NCI-H187 (cell line): ENCODE results near the gene CAPZB.

Experiments used
- DNase-seq, 2 experiments: peaks; one replicate each; lab custom pipeline; 2025; lab: John Stamatoyannopoulos, UW

The CAPZB gene

DNA sequence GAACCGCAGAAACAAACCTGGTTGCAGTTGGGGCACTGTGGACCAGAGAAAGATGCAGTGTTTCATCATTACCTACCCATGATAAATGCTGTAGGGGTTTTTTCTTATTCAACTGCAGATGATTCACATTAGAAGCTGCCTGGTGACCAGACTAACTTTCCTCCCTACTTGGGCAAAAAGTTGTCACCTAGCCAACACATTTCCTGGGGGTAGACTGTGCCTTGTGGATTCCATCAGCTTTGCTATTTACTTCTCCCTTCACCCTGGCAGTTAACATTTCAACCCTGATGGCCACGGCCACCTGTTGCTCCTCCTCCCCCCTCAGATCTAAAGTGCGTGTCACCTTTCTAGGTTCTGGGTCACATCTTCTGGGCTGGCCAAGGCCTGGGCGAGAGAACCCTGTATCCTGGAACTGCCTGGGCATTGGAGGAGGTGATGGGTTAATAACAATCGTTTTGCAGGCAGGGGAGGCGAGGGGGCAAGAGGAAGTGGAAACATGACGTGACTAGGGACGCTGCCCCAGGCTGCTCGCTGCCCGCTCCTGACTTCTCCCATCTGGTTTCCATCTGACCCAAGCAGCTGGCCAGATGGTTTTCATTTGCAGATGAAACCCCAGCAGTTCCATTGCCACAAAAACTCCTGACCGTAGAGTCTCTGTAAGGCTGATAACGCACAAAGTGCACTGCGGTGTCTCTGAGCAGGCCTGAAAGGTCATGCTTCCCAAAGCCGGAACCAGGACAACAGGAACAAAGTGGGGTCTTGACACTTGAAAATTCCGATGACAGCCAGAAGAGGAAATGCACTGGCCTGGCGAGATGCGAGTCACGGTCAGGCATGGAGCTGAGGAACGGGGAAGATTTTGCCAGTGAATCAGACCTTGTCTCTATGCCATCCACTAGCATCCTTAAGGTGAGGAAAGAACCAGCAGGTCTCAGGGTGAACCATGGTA is 36.6 kb downstream of the CAPZB start:
- DNase-seq, result no peak

DNA sequence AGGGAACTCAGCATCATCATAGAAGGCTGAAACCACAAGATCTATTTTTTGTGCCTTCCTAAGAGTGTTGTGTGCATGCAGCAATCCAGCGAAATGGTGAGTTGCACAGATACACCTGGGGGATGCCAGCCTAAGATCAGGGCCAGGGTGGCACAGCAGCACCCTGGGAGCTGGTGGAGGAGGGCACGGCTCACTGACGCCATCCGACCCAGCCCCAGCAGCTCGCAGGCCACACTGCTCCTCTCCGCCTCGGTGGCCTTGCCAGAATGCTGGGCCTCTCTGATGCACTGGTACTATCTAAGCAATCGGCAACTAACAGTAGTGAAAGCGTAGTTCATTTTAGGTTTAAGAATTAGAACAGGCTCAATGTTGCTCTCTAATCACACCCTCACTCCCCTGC is 37.8 kb downstream of the CAPZB start:
- DNase-seq, result no peak

DNA sequence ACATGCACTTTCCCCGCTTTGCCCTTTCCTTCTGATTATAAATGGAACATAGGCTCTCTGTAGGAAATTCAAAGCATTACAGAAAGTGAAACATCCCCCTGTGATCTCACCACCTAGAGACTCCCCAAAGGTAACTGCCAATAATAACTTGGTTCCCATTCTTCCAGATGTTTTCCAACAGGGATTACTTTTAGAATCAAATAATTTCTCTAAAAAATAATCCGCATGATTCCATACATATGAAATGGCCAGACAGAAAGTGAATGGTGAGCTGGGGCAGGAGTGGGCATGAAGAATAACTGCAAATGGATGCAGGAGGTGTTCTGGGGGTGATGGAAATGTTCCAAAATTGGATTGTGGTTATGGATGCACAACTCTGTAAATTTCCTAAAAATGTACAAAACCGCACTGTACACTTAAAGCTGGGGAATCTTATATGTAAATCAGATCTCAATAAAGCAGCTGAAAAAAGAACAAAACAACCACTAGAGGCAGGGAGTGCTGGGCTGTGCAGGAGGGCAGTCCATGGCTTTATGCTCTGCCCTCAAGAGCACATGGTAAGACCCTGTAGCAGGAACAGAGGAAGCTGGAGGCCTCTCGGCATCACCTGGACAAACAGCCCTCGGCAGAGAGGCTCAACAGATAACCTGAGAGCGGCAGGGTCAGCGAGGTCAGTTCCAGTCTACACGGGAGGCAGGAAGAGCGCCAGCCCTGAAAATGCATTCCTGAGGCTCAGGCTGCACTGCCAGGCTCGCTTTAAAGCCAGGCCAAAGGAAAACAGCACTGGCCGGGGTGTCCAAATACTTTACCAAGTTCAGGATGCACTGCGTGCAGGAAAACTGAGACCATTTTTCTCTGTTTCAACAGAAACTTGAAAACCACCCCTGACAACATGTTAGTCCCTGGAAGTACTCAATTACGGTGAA is 39.7 kb downstream of the CAPZB start:
- DNase-seq, result no peak

DNA sequence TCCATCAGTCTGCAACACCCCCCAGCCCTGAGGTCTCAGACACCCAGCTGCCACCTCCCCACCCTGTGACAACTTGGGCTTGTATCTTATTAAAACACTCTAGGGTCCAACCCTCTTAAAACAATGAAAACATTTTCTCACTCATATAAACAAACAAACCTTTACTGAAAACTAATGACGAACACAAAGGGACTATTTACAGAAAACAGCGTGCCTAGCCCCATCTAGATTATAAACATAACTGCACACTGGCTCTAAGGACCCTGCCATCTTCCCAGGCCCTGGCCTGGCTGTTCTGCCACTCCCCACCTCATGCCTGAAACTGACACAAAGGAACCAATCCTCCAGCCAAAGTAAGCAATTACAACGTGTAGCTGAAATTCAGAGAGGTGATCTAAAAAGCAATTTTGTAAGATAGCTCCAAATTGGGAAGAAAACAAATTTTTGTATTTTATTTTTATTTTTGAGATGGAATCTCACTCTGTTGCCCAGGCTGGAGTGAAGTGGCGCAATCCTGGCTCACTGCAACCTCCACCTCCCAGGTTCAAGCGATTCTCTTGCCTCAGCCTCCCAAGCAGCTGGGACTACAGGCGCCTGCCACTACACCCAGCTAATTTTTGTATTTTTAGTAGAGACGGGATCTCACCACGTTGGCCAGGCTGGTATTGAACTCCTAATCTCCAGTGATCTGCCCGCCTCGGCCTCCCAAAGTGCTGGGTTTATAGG is 40.9 kb downstream of the CAPZB start:
- DNase-seq, result no peak

DNA sequence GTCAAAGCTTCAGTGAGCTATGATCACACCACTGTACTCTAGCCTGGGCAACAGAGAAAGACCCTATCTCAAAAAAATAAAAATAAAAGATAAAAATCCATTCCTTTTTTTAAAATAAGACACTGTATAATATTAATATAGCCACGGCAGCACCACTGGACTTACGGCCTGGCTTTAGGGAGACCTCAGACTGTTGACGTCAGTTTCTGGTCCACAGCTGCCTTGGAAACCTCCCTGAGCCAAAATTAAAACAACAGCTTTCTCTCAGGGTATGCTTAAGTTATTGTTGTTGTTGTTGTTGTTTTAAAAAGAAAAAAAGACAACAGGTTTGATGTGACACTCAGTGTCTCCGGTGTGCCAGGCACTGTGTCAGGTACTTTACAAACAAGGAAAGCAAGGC is 42.0 kb downstream of the CAPZB start:
- DNase-seq, result no peak

DNA sequence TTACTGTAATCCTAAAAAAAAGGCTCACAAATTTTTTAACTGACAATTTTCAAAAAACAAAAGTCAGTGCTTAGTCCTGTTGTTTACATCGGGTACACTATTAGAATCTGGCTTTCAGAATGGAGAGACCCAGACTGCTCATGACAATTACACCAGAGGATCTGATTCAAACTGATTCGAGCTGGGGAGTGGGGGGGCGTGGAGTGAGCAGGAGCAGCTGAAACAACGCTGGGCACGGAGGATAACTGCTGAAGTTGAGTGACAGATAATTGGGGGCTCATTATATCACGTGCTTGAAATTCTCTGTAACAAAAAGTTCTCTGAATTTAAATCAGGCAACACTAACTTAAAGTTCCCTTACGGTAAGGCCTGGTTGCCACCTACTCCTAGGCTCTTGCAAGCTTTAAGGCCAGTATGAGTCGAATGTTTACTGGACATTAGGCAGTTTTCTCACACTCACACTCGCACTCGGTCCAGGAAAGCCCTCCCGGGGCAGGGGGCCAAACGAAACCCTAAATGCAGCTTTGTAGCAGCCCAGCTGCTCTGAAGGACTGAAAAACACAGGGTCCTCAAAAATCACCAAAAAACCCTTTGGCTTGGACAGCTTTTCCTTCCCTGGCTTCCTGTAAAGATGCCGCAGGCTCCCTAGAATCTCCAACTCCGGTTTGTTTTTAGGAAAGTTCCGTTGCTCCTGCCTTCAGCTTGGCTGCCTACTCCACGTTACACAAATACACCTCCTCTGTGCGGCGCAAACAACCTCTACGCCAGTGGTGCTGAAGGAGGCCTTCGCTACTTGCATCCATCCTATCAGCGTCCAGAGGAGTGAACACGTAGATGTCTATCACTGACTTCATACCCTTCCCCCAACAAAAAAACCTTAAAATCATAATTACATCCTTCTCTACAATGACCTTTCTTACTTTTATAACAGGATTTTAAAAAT is 42.9 kb downstream of the CAPZB start:
- no peak for DNase-seq

DNA sequence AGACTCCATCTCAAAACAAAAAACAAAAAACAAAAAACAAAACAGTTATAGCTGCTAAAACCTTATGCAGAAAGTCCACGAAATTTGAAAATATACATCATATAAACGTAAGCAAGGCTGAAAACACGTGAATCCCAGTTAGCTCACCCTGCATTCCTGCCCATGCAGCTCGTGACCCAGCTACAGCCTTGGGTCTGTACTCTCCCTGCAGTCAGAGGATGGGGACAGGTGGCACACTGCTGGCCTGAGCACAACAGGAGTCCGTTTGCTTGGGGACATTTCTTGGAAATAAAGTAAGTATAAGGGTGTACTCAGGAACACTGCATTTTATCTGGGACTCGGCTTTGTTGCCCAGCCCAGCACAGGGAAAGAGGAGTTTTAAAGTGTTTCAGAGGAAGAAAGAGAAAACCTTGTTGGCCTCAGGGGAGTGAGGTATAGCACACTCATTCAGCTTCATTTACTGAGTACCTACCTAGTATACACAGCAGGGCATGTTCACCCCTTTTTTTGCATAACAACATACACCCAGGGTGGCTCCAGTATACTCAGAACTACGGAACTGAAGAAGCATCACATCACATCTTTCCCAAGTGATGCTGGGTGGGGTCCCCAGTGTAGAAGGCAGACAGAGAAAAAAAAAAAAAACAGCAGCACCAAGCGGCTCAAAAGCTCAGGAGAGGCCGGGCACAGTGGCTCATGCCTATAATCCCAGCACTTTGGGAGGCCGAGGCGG is 44.1 kb downstream of the CAPZB start:
- DNase-seq, result no peak

DNA sequence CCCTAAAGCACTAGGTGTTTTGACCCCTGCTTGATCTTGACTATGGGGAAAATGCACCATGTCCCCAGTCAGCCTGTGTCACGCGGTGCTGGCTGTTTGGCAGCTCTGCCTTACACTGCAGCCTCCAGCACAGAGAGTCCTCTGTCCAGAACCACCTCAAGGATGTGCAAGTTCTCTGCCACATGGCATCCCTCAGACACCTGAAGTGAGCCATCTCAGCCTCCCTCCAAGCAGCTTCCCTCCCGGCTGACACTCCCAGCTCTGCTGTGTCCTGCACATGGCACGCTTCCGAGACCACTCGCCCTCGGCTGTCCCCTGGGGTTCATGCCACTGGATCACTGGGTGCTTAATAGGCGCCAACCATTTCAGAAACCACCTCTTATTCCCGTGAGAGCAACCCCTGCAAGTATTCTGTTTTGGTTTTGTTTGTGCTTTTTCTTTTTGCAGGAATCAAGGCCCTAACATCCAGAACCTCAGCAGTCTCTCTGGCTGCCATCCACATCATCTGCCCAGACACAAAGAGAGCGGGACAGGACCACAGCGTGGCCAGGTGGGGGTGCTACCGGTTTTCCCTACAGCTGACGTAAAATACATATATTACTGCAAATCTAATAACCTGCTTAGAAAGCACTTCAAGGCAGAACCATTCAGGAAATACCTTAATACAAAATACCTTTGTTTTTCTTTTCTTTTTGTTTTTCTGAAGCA is 45.7 kb downstream of the CAPZB start:
- no peak for DNase-seq

DNA sequence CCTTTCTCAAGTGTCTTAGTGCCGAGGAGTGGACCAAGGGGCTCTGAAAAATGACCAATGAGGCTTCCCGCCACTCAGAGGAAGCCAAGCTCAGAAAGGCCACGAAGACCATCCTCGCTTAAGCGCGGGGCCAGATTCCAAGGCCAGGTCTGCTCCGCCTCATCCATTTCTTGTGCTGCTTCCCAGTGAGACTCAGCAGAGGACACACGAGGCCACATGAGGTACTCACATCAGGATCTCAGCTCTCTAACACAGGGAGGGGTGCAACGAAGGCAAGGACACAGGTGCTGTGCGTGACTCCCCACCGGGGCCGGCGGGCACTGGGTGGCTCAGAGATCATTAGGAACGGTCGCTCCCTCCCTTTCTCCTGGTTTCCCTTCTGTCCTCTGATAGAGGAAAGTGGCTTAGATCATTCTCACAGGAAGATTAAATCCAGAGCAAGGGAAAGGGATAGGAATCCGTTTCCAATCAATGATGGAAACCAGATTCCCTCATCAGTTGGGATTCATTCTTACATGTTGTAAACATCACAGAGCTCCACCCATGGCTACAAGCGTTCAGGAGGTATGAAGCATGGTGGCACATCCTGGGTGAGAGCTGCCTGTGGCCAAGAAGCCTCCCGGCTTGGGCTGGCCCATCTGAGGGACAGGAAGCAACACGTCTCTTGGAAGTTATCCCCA is 46.7 kb downstream of the CAPZB start:
- no peak for DNase-seq

DNA sequence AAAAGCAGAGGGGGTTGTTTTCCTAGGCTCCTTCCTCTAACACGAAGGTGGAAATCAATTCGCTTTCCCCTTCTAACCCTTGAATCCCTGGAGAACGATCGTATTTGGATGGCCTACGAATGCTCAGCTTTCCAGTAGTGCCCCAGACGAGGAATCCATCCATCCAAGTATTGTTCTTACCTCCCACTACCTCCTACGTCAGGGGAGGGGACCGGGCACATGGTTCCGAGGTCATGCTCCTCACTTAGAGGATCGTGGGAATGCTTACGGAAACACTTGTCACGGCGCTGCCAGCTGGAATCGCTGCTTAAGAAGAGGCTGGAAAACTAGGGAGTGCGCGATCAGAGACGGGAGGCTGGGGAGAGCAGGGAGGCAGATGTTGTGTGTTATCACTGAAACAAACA is 47.4 kb downstream of the CAPZB start:
- peak in 1 of 2 experiments; percentile 18 for DNase-seq

DNA sequence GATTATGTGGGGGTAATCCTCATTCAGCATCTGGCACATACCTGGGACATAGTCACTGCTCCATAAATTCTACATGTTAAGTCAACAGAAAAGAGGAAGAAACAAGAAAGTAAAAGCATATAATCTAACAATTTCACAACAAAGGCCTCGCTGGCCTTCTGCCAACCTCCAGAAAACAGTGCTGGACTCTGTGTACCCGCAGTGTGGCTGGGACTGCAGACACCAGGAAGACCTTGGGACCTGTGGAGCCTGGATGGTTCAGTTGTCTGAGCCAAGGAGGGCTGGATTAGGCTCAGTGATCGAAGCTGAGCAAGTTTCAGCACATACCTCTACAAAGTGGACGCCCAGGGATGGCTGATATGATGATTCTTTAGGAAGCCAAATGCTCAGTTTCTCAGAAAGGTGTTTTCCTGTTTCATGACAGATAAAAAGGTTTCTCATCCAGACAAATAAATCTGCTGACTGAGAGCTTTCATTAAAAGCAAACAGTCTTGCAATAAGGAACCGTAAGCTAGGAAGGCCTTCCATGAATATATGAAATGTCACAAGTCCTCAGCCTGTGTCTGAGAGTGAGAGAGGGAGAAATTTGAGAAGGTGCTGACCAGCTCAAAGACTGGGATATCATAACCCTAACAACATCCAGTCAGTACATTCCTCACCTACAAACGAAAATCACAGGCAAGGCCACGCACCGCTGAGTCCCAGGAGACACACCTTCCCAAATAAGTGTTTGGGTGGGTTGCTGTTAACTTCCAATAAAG is 48.4 kb downstream of the CAPZB start:
- no peak for DNase-seq

DNA sequence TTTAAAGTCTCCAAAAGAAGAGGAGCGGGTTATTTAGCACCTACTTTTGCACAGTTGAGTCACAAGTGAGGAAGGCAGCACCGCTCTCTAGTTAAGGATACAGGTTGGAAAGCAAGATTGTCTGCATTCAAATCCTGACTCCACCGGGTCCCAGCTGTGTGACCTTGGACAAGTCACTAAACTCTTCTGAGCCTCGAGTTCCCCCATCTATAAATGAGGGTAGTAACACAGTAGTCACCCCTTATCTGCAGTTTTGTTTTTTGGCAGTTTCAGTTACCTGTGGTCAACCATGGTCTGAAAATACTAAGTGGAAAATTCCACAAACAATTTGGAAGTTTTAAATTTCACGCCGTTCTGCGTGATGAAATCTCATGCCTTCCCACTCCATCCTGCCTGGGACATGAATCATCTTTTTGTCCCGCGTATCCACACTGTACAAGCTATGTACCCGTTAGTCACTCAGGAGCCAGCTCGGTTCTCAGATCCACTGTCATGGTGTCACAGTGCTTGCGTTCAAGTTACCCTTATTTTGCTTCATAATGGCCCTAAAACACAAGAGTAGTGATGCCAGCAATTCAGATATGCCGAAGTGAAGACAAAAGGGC is 49.4 kb downstream of the CAPZB start:
- DNase-seq, result no peak

DNA sequence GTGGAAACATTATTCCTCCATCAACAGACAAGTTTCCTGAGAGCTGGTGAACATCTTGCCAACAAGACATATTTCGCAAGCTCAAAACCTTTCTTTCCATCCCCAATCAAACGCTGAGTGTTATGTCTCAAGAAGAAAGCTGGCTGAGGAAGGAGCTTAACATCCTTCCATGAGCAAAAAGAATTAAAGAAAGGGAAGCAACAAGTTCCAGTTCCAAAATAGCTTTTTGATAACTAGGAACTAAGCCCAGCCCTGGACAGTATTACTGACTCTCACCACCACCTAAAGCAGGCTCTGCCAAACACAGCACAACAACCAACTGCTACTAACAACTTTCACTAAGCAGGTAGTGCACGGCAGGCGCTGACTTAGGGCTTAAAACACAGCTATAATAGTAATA is 50.2 kb downstream of the CAPZB start:
- DNase-seq, result no peak

DNA sequence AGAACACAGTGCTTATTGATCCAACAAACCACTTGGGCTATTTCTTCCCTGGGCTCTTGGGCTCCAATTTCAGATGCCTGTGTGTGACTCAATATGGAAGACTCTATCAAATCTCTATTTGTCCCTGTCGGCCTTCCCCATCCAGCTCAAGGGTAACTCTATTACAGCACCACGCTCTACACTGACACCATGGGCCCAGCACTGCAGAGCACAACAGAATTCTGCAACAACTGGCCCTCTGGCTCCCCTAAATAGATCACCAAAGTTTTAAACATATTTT is 51.7 kb downstream of the CAPZB start:
- no peak for DNase-seq

DNA sequence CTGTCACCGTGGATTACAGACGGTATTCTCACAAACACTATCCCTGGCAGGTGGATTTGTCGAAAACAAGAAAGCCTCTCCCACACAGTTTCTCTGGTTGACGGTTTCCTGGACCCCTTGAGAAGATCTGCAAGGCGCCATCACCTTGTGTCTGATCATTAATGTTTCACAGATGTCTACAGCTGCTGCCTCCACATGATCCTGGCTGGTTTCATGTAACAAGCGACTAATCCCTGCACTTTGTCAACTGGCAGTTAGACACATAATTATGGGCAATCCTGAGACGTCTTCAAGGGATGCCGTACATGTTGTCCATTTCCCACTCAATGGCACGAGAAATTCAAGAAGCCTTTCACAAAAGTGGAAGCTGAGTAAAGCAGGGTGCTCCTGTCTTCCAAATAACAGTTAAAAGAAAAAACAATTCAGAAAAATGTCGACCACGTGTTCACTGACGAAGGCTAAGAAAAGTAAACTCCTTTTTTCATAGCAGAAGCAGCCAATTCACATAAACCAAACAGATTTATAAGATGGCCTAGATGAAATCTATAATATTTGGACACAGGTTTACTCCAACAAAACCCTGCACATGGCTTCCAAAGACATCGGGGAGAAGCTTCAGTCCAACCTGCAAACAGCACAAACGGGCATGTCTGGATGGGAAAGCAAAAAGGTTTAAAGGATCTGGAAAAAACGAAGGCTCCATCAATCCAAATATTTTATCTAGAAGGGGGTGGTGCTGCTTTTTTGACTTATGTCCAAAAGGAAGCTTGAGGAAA is 52.2 kb downstream of the CAPZB start:
- no peak for DNase-seq

DNA sequence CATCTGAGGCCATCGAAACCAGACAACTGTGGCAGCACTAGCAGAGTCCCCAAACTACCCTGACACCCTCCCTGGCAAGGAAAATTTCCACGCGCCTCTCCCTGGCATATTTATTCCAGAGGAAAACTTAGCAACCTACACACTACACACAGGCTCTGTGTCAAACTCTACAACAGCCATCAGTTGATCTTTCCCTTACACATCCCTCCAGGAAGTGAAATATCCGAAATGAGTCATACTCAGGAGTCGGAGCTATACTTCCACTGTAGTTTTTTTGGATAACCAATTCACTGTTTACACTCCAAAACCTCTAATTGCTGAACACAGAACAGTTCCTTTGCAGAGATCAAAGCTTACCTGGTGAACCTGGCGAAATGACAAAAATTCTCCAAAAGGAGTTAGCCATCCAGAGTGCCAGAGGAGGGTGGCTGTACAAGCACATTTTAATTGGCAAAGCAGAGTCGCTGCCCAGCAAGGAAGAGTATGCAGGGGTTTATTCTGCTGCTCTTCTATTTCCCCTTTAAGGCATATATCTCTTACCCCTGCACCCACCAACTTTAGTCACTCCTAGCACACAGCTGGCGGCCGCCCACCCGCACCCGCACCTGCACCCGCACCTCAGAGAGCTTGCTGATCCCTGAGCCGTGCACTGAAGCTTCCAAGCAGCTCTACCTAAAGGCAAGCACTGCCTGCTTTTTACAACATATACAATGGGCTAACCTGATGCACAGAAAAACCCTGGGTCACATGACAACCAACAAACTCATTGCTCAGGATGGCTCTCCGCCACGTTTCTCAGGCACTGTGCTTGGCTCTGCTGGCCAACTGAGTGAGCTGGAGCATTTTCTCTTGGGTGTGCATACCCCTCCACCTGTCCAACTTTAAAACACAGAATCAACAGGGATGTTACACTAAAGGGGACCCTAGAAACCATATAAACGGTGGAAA is 54.9 kb downstream of the CAPZB start:
- no peak for DNase-seq
